ENCODE data around the gene OR56A5. TPM values are rescaled to one million over a fixed set of nuclear protein-coding genes. Genes with fewer than 3 reads are reported as not detected.

The OR56A5 gene
- total RNA-seq, 4 donors from 2014 or later: not detected

GRCh38 chr11:5928271-5928670 is 40.0 kb downstream of the OR56A5 start:
- WGBS, 2 donors (ENCODE audit: low coverage in 1 of 2): 93 to 98% methylated on average over 12 to 17 of the region's 17 CpGs
- intact Hi-C loops (cut with DNase I; ENCODE audit: low total_unique reads): no loop called here
- H3K27me3 ChIP-seq: no peaks in the 10 kb centered on the region
- no peak for TF ChIP-seq POLR2A (IDR thresholded peaks at IDR 0.05)
- TF ChIP-seq POLR2AphosphoS5 (IDR thresholded peaks at IDR 0.05): no peak
- no peak for TF ChIP-seq EP300 (IDR thresholded peaks at IDR 0.05; ENCODE audit: low read depth)
- no peak for TF ChIP-seq CTCF (IDR thresholded peaks at IDR 0.05)
- H3K36me3 ChIP-seq: no peaks in the 10 kb centered on the region
- no peaks in the 10 kb centered on the region for H3K4me1 ChIP-seq
- H3K4me3 ChIP-seq: no peak overlapping the region
- H3K9me3 ChIP-seq: peaks cover 0 to 3% of the 10 kb centered on the region in 2 donors
- DNase-seq: no peak
- no peak overlapping the region for H3K27ac ChIP-seq
- in situ Hi-C loops (cut with MboI; ENCODE audit: low pct_ligation_motif_present in 1 of 4, low pct_unique_long_range_greater_than_20kb in 1 of 4, low sequenced_read_pairs in 3 of 4): no loop called here

GRCh38 chr11:5923794-5924193 is 44.5 kb downstream of the OR56A5 start:
- TF ChIP-seq EP300 (IDR thresholded peaks at IDR 0.05; ENCODE audit: low read depth): no peak
- no peak for TF ChIP-seq POLR2A (IDR thresholded peaks at IDR 0.05)
- TF ChIP-seq POLR2AphosphoS5 (IDR thresholded peaks at IDR 0.05): no peak
- TF ChIP-seq CTCF (IDR thresholded peaks at IDR 0.05): no peak
- H3K27ac ChIP-seq: no peak overlapping the region
- H3K9me3 ChIP-seq: peaks cover 0 to 3% of the 10 kb centered on the region in 2 donors
- H3K27me3 ChIP-seq: no peaks in the 10 kb centered on the region
- intact Hi-C loops (cut with DNase I; ENCODE audit: low total_unique reads) (no loop called here), in situ Hi-C loops (cut with MboI; ENCODE audit: low pct_ligation_motif_present in 1 of 4, low pct_unique_long_range_greater_than_20kb in 1 of 4, low sequenced_read_pairs in 3 of 4) (no loop called here)
- no peaks in the 10 kb centered on the region for H3K36me3 ChIP-seq
- H3K4me3 ChIP-seq: no peak overlapping the region
- H3K4me1 ChIP-seq: no peaks in the 10 kb centered on the region
- DNase-seq: no peak

- in situ Hi-C loops (cut with MboI; ENCODE audit: low pct_ligation_motif_present in 1 of 4, low pct_unique_long_range_greater_than_20kb in 1 of 4, low sequenced_read_pairs in 3 of 4): no loop called here
- H3K4me3 ChIP-seq: no peak overlapping the region
- TF ChIP-seq POLR2AphosphoS5 (IDR thresholded peaks at IDR 0.05): no peak
- TF ChIP-seq CTCF (IDR thresholded peaks at IDR 0.05): no peak
- TF ChIP-seq POLR2A (IDR thresholded peaks at IDR 0.05): no peak
- no peak for TF ChIP-seq EP300 (IDR thresholded peaks at IDR 0.05; ENCODE audit: low read depth)
Observed at GRCh38 chr11:5923427-5923776, 44.9 kb downstream of the OR56A5 start.

GRCh38 chr11:5922749-5923426 is 45.4 kb downstream of the OR56A5 start:
- no peaks in the 10 kb centered on the region for H3K27me3 ChIP-seq
- peaks cover 0 to 3% of the 10 kb centered on the region in 2 donors for H3K9me3 ChIP-seq
- no peak for DNase-seq
- H3K36me3 ChIP-seq: no peaks in the 10 kb centered on the region
- intact Hi-C loops (cut with DNase I; ENCODE audit: low total_unique reads): no loop called here
- in situ Hi-C loops (cut with MboI; ENCODE audit: low pct_ligation_motif_present in 1 of 4, low pct_unique_long_range_greater_than_20kb in 1 of 4, low sequenced_read_pairs in 3 of 4): no loop called here
- TF ChIP-seq EP300 (IDR thresholded peaks at IDR 0.05; ENCODE audit: low read depth): no peak
- no peak for TF ChIP-seq POLR2A (IDR thresholded peaks at IDR 0.05)
- no peak for TF ChIP-seq CTCF (IDR thresholded peaks at IDR 0.05)
- no peak for TF ChIP-seq POLR2AphosphoS5 (IDR thresholded peaks at IDR 0.05)
- H3K4me3 ChIP-seq: no peak overlapping the region
- WGBS, 2 donors (ENCODE audit: low coverage in 1 of 2): 72% methylated on average over 2 of the region's 2 CpGs; no CpG with 5 or more reads in 1 of the 2 donors
- no peak overlapping the region for H3K27ac ChIP-seq
- H3K4me1 ChIP-seq: no peaks in the 10 kb centered on the region

More at GRCh38 chr11:5923427-5923776, 44.9 kb downstream of the OR56A5 start:
- no peaks in the 10 kb centered on the region for H3K27me3 ChIP-seq
- H3K27ac ChIP-seq: no peak overlapping the region
- H3K9me3 ChIP-seq: peaks cover 0 to 3% of the 10 kb centered on the region in 2 donors
- H3K4me1 ChIP-seq: no peaks in the 10 kb centered on the region
- intact Hi-C loops (cut with DNase I; ENCODE audit: low total_unique reads): no loop called here
- H3K36me3 ChIP-seq: no peaks in the 10 kb centered on the region
- no peak for DNase-seq

Small RNA genes within 50 kb of the gene (small RNA-seq; reads per million reads assigned to genes)
- gene RNA5SP329: 0 to 0.42 (median 0.15) reads per million in 4 donors

Other genes with a start within 250 kb of the OR56A5 start
- not detected for gene OR56B1, start 232.0 kb downstream of the OR56A5 start, total RNA-seq
- not detected for gene OR52N4, start 214.3 kb downstream of the OR56A5 start, total RNA-seq
- gene OR52N5, start 185.1 kb downstream of the OR56A5 start, total RNA-seq: 1 to 10 TPM in 1 of 4 donors, not detected in 3; 1.1 TPM
- not detected for gene OR52N1, start 177.2 kb downstream of the OR56A5 start, total RNA-seq
- gene OR52N2, start 159.6 kb downstream of the OR56A5 start, total RNA-seq: not detected
- gene OR52E6, start 126.6 kb downstream of the OR56A5 start, total RNA-seq: not detected
- not detected for gene OR52E8, start 110.8 kb downstream of the OR56A5 start, total RNA-seq
- gene OR52E4, start 87.9 kb downstream of the OR56A5 start, total RNA-seq: not detected
- gene OR52E5, start 75.3 kb downstream of the OR56A5 start, total RNA-seq: not detected
- not detected for gene OR56A3, start 26.2 kb downstream of the OR56A5 start, total RNA-seq
- not detected for gene OR52L1, start 18.5 kb upstream of the OR56A5 start, total RNA-seq
- gene OR56A4, start 38.5 kb upstream of the OR56A5 start, total RNA-seq: under 1 TPM in 1 of 4 donors, not detected in 3; 0.14 TPM
- under 1 TPM in 1 of 4 donors, not detected in 3; 0.14 TPM for gene OR56A1, start 62.3 kb upstream of the OR56A5 start, total RNA-seq
- gene OR56B4, start 139.2 kb upstream of the OR56A5 start, total RNA-seq: not detected
- gene OR52B2, start 201.8 kb upstream of the OR56A5 start, total RNA-seq: 1 to 10 TPM in 1 of 4 donors, under 1 TPM in 1, not detected in 2; 0.41 to 1.6 TPM
- not detected for gene OR52W1, start 230.7 kb upstream of the OR56A5 start, total RNA-seq
- gene C11orf42, start 237.1 kb upstream of the OR56A5 start, total RNA-seq: not detected